IPS-NIHi7 (cell line): ENCODE data around the gene PRKCA.

Experiments used
- DNase-seq: peaks from one replicate; pipeline ENCODE4 v3.0.0; 2012; ENCODE audit warnings: mixed read lengths; ENCODE audit errors: extremely low spot score

The PRKCA gene

DNA sequence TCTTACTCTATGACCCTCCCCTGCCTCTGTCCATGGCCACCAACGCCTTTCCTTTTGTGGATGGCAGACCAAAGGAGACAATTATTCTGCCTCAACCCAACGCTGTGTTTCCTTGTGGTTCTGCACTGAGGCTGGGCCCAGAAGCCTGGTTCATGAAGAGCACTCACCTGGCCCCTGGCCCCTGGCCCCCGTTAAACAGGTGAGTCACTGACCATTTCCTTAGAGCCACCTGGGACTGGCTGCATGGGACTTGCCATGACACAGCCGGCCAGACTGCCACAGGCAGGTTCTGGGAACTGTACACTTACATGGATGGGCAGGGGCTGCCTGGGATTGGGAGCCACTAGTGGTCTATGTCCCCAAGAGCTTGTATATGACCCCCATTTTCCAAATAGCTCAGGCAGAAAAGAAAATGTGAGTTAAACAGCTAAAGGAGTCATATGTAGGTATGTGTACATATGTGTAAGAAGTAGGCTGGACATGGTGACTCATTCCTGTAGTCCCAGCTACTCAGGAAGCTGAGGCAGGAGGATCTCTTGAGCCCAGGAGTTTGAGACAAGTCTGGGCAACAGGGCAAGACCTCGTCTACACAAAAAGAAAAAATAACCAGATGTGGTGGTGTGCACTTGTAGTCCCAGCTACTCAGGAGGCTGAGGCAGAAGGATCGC is 350.6 kb downstream of the PRKCA start:
- no peak for DNase-seq

DNA sequence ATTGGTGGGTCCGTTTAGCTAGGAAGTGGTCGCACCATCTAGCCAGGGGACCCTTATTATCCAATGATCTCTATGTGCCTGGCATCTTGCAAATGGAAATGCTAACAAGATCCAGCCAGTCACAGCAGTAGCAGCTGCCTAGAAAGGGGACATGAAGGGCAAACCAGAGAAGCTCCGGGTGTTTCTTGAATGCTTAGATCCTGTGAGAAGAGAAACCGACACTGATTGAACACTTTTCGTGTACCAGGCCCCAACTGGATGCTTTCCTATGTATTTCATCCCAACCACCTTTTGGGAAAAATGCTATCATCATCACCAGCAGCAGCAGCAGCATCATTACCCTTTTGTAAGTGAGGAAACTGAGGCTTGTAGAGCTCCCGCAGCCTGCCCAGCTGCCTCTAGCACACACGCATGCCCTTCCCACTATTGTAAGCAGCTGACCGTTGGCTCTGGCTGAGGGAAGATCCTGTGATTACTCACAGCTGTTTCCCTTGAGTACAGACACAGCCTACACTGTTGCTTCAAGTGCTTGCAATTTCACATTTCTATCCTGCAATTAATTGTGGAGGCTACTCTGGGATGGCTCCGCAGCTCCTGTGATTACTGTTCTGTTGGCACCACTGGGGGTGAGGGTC is 351.8 kb downstream of the PRKCA start:
- DNase-seq = no peak

DNA sequence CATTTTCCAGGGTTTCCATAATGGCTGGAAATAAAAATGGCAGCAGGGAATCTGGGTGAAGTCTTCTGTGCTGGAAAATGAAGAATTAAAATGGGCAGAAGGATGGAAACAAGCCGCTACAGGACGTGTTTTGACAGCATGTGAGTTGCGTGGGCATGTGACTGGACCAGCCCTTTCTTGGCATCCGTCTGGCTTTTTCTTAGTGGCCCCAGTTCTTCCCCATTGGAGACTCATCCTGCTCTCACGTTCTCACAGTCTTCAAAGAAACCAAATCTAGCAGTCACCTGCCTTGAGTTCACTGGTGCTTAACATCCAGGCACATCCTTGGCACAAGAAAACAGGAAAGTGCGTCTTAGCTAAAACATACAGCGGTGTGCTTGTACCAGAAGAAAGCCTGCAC is 352.4 kb downstream of the PRKCA start:
- no peak for DNase-seq

DNA sequence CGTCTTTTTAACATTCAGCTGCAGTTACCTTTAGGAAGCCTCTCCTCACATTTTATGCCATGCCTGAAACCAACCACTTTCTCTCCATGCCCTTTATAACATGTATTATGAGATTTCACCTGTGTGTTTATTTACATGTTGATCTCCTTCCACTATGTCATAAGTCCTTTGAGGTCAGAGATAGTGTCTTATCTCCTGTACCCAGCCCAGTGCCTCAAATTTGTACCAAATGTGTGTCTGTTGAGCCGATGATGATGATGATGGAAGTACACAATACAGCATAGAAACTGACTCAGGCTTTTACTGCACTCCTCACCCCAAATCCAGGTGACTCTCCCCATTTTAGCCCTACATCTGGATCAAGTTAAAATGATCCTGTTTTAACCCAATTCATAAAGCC is 353.0 kb downstream of the PRKCA start:
- no peak for DNase-seq

DNA sequence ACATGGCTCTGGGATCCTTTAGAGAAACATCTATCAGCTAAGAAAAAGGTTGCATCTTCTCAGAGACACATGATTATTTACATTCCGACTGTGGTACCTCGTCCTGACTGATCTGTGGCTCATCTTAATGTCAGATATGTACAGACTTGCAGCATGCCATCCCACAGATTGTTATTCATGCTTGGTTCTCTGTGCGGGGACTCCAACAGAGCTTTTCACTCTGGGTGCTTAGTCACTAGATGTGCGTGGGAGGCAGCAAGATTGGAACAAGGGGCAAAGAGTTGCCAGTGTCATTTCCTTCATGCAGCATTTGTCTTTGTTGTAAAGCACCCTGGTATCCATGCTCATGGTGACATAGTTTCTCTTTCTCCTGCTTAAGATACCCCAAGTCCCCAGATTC is 353.4 kb downstream of the PRKCA start:
- no peak for DNase-seq

DNA sequence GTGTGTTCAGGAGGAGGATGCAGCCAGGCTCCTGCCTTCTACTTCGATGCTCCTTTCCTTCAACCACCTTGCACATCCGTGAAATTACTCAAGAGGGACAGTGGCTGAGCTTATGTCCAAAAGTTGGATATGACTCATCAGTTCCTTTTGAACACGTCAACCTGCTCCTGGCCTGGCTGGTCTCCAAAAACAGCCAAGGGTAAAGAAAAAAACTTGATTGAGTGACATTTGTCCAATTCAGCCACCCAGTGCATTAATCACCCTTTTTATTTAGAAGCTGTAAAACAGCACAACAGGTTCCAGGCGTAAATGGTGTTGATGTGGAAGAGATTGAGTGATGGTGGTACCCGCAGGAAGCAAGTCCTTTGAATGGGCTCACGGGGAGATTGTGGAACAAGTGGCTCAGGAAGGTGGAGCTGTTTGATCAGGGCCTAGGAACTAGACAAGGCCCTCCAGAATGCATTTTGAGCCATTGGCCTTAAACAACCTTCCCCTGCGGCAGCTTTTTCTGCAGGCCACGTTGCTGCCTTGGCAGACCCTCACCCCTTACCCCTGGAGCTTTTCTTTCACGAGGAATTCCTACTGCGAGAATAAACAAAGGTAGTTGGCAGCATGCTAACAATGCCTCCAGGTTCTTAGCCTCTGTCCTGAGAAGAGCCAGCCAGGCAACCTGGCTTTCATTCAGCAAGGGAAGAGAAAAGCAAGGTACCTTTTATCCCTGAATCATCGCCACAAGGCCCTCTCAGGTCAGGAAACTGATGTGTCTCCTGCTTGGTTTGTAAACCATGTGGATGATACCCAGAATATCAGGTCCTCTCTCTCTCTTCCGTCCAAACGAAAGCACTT is 359.2 kb downstream of the PRKCA start:
- no peak for DNase-seq

DNA sequence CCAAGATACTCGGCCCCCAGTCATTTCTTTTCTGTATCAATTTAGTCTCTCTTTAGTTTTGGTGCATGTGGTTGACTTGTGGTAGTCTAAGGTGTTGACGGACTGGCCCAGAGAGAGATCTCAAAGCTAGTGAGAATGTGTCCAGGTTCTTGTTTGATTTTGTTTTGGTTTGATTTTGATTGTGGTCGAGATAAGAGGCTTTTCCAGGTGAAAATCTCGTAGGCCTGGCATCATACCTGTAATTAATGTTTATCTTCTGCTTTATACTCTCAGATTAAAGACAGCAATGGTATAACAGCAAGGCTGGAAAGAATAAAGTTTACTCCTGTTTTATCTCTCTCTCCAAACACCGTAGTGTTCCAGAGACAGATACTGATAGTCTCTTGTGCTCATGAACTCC is 360.1 kb downstream of the PRKCA start:
- no peak for DNase-seq

DNA sequence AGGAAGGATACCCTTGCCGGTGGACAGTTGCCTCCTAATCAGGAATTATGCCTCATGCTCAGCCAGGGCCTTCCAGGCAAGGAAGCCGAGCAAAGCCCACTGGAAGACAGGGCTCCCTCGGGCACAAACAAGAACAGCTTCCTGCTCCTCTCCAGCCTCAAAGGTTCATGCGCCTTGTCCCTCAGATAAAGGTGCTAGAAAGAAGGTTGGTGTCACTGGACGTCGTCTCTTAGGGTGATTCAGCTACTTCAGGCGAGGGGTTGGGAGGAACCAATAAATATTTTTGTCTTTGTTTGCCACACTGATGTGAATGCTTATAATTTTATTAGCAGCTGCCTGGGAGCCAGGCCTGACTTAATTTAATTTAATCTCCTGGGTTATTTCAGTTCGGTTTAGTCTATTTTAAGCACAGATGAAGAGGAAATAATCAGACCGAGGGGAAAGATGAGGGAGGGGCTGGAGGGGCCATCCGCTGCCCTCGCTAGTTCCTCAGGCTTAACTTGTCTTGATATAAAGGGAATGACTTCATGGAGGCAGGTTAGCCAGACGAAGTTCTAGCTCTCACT is 360.7 kb downstream of the PRKCA start:
- DNase-seq = no peak

DNA sequence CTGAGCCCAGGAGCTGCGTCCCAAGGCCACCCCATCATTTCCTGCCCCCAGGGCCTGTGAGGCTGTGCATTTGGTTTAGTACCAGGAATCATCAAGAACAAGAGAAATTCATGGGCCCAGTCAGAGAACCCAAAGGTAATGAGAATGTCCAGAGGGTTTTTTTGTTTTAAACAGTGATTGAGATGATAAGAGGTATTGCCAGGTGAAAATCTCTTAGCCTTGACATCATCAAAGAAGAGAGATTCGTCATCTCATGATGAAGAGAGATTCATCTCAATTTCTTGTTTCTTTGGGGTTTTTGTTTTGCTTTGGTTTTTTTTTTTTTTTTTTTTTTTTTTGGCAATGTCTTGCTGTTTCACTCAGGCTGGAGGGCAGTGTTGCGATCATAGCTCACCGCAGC is 361.9 kb downstream of the PRKCA start:
- no peak for DNase-seq

DNA sequence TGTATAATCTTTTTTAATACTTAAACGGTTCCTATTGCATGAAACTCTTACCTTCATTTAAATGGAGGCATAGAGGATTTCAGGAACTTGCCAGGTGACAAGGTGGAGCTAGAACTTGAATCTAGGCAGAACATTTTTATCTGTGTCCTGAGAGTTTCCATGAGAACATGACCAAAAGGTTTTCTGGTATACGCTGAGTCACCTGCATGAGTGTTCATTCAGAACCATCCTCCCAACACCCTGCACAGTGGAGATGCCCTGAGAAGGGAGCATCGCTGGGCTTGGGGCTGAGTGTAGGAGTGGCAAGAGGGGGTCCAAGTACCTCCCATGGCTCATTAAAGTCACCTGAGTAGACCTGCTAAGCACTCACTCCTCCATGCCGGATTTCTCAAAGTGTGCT is 362.8 kb downstream of the PRKCA start:
- DNase-seq = no peak

DNA sequence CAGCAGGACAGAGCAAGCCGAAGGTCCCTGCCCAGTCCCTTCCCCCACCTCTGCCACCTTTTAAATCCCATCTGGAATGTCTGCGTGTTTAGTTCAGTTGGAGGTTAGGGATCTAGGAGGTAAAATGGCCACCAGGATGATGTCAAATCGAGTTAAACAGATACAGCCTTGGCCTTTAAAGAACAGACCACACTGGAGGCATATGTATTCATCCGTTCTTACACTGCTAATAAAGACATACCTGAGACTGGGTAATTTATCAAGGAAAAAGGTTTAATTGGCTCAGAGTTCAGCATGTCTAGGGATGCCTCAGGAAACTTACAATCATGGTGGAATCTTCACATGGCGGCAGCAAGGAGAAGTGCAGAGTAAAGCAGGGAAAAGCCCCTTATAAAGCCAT is 364.7 kb downstream of the PRKCA start:
- no peak for DNase-seq

DNA sequence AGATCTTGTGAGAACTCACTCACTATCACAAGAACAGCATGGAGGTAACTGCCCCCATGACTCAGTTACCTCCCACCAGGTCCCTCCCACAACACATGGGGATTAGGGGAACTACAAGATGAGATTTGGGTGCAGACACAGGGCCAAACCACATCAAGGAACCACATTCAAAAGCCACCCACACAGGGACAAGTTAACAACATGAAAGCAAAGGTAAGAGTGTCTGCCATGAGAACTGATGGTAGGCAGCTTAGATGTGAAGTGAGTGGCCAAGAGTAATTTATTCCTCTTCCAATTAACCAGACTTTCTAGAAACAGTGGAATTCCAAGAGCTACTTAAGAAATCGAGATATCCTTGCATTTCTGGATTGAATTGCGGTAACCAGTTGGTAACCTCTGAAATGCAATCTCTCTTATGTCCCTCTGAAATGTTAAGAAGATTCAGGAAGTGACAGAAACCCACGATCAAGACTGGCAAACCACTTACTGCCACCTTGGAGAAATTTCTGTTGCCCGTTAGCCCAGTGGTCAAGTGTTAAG is 365.1 kb downstream of the PRKCA start:
- DNase-seq = no peak

DNA sequence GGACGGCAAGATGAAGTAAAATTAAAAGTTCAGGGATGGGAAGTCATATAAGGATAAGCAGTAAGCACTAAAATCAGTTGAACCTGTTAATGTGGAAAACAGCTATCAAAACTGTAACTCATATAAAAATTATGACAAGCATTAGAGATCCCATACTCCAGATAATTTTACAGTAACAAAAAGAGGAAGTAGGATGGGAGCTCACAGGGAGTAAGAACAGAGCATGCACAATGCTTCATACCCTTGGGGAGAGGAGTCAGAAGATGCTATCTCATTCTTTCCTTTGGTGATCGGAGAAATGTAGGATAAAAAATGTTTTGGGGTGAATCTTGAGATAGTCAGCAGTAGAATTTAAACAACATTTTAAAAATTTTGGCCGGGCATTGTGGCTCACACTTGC is 367.8 kb downstream of the PRKCA start:
- no peak for DNase-seq

DNA sequence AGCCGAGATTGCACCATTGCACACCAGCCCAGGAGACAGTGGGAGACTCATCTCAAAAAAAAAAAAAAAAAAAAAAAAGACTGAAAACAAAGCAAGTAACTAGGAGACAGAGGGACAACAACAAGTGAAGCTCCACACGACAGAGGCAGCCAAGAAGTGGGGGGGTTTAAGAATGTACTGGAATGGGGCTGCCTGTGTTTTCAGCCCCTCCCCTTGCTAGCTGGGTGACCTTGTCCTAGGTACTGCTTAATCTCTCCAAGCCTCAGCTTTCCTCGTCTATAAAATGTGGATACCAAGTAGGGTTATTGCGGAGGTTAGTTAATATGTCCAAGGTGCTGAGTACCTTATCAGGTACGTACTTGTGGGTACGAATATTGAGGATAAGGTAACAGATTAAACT is 368.7 kb downstream of the PRKCA start:
- DNase-seq = no peak

DNA sequence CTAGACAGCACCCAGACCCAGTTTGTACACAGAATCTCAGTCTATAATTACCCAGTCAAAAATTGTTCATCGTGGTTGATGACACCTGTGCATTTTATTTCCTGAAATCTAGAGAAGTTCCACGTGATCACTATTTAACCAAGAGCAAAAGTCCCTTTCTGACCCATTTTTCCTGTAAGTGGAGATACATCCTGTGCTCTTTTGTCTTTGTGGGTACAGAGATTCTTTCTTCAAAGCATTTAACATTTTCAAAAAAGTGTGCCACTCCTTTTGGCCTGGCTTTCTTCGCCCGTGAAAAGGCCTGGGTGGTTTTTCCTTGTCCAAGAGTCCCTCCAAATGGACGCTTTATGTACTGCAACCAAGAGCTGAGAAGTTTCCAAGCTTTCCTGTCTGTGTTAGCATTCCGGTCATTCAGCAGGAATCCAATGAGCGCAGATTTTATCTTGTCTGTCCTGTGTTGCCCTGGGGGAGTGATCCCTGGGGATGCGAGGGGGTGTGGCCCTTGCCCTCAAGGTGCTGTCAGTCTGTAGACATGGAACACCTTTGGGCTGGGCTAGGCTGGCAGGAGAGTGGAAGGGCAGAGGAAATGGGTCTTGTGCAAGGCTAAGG is 371.4 kb downstream of the PRKCA start:
- peak; percentile 68 for DNase-seq

DNA sequence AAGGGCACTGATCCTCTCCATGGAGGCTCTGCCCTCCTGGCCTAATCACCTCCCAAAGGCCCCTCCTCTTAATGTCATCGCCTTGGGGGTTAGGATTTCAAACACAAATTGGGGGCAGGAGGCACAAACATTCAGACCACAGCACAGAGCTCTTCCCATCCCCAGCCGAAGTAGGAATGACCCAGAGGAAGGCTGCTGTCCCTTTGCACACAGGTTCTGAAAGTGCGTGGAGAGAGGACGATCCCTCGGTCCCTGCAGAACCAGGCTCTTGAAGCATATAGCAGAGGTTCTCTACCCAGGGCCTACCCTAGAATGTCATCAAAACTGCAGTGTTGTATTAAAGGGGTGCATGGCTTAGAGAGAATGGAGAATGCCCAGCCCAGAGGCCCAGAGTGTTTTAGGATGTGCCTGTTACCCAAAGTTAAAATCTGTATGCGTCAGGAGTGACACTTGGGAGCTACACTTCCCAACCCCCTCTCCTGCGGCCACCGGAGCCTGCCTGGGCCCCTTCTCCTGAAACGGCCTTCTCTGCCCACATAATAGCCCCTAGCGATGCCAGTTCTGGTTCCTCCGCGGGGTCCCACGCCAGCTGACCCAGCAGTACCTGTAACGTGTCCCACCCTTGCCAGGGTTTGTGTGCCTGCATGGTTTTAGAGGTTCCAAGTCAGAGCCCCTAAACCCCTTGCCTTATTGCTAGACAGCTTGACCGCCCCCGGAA is 373.0 kb downstream of the PRKCA start:
- no peak for DNase-seq

DNA sequence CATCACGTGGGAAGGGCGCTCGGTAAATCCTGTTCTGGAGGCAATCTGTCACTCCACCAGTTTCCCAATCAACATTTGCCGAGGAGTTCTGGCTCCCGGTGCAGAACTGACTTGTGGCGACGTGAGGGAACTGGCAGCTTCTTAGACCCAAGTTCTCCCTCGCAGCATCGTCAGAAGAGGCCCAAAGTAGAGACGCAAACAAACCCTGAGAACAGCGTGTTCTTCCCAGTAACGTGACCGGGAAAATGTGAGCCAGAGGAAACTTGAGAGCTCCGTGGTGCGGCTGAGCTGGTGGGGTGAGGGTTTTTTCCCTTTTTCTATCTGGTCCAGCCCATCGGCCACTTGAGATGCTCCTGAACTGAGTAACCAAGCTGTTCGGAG is 373.6 kb downstream of the PRKCA start:
- DNase-seq = no peak

DNA sequence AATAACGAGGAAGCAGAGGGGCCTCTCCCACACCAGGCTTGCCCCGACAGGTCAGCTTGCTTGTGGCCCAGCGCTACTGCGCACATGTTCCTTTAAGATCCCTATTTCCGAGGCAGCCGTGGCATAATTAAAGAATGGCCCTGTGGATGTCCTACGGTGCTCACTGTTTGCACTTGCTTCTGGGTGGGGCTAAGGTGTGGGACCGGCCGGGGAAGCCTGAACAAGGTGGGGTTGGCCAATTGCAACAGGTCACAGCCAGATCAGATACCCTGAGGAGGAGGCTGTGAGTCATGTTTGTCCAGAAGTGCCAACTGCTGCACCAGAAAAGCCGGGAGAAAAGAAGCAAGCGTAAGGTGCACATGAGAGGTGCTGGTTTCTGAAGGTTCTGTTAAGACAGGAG is 374.0 kb downstream of the PRKCA start:
- no peak for DNase-seq

DNA sequence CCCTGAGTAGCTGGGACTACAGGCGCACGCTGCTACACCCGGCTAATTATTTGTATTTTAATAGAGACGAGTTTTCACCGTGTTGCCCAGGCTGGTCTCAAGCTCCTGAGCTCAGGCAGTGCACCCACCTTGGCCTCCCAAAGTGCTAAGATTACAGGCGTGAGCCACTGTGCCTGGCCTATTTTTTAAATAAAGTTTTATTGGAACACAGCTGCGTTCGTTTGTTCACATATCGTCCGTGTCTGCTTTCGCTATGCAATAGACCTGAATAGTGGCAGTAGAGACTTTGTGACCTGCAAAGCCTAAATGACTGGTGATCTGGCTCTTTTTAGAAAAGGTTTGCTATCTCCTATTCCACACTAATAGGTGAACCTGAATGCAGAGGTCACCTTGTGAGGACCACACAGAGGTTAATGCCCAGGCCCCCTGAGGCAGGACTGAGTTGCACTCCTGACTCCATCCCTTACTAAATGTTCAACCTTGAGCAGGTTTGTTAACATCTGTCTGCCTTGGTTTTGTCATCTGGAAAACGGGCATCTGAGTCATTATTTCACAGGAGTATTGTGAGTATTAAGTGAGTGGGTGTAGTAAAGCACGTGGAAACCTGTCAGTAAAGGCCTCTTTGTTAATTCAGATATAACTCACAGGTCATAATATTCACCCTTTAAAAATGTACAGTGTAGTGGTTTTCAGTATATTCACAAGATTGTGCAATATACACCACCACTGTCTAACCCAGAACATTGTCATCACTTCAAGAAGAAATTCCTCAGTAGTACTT is 375.0 kb downstream of the PRKCA start:
- DNase-seq = no peak

DNA sequence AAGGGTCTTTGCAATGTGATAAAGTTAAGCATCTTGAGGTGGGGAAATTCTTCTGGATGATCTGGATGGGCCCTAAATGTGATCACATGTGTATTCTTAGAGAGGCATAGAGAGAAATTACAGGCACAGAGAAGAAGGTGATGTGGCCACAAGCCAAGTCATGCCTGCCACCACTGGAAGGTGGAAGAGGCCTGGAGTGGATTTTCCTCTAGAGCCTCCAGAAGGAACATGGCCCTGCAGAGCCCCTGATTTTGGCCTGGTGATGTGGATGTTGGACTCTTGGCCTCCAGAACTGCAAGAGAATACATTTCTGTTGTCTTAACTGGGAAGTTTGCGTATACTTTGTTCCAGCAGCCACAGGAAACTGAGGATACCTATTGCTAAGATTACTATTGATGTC is 375.6 kb downstream of the PRKCA start:
- DNase-seq = no peak

DNA sequence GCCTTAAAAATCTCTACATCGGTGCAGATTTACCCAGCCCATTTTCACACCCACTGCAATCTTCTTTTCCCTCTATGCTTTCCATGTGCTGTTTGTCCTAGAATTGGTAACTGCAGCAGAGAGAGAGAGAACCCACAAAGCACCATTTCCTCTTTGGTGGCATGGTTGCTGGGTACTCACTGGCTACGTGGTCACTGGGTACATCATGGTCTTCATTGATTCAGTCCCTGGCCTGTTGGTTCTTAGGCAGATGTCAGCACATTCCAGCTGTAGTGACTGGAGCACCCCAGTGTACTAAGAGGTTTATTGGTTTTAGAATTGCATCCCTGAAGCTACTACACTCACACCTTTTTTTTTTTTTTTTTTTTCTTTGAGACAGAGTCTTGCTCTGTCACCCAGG is 376.4 kb downstream of the PRKCA start:
- no peak for DNase-seq
